NCI-H146 treated with DMSO at 0.1 percent for 48 hours (cell line): ENCODE results near the gene SNX9.
"Not testable (repeated sequence)": the region's sequence is repeated elsewhere in the genome, so short reads cannot be mapped to it uniquely, and the experiment has no call there.

ENCODE experiments used
- DNase-seq: peaks from one replicate; lab custom pipeline; 2025; ENCODE audit not compliant: unreplicated experiment; lab: John Stamatoyannopoulos, UW

Gene SNX9

DNA sequence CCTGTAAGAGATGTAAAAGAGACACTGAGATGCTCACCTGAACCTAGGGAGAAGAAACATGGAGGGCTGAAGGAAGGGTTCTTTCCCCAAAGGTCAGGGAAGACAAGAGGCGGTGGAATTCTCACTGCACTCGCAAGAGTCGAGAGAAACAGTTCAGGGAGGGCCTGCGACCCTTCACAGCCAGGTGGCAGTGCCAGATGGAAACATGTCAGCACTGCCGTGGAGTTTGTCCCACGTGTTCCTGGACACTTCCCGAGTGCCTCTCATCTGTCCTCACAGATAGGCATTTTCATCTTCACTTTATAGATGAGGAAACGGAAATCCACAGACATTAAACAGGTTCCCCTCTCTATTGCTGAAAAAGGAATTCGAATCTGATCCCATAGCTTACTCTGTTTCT is 88.2 kb downstream of the SNX9 start:
- no peak for DNase-seq

DNA sequence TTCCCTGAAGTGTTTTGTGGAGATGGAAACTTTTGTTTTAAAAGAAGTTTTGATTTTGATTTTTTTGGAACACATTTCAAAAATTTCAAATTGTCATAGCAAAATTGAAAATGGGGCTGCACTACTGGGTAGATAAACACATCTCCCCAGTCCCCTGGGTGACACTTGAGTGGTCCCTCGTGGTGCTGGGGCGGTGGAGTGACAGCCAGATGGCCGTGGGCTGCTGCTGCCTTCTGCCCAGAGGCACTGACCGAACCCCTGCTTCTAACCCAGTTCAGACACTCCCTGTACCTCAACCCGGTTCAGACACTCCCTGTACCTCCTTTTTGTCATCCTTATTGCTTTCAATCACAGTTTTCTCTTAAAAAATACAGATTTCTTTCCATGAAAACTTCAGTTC is 88.7 kb downstream of the SNX9 start:
- no peak for DNase-seq

DNA sequence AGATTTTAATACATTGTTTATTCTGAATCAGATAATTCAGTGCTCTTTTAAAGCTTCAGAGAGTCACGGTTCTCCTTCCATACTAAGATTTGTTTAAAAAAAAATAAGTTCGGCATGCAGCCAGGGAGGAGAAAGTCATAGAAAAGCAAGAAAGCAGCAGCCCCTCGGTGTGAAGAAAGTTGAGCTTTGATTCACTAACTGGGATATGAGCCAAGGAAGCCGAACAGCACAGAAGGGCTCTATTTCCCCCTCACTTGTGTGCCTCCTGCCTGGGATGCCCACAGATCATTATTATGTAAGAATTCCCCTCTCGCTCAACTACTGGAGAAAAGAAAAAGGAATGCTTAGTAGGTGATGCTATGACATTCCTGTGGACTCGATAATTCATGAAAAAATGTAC is 89.3 kb downstream of the SNX9 start:
- DNase-seq = no peak

DNA sequence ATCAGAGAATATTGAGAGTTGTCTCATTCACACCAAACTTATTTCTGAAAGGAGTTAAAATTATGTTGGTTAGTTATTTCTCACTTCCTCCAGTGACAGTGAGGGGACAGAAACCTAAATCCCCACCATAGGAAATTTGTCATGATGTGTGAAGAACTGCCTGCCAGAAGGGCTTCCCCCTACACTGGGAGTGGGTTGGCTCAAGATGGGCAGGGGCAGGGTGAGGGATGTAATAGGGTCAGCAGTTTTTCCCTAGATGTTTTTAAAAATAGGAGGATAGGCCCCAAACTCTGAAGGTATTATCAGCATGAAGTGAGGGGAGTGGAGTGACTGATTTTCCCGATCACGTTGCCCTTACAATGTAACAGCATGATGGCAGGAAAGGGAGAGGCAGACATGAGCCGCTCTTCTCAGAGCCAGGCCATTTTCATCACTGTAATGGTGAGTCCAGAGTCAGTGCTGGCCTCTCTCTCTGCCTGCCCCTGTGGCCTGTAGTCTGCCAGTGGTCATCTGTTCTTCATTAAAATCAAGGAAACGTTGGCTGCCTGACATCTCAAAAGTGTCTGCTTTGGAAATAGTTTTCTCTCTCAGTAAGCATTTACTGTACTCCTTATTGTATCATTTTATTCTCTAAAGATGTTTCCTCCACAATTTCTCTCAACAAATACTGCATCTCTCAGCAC is 98.8 kb downstream of the SNX9 start:
- no peak for DNase-seq

DNA sequence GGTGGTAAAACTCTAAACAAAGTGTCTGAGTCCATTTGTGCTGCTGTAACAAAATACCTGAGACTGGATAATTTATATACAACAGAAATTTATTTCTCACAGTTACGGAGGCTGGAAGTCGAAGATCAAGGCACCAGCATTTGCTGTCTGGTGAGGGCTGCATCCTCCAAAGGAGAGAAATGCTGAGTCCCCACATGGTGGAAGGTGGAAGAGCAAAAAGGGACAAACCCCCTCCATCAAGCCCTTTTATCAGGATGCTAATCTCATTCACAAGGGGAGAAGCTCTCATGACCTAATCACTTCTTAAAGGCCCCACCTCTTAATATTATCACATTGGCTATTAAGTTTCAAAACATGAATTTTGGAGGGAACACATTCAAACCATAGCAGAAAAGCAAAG is 102.7 kb downstream of the SNX9 start:
- no peak for DNase-seq

DNA sequence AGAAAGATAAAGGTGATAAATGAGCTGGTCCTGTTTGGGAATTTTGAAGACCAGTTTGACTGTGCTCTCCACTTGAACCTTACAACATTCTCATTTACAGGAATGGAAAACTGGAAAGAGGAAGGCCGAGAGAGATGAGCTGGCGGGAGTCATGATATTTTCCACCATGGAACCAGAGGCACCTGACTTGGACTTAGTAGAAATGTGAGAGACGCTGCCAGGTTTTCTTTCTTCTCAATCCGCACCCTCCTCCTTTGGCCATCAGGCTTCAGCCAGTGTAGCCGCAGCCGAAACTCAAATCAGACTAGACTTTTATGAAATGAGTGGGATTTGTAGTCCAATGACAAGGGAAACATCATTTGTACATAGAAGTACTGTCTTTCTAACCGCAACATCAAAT is 104.0 kb downstream of the SNX9 start:
- DNase-seq = no peak

DNA sequence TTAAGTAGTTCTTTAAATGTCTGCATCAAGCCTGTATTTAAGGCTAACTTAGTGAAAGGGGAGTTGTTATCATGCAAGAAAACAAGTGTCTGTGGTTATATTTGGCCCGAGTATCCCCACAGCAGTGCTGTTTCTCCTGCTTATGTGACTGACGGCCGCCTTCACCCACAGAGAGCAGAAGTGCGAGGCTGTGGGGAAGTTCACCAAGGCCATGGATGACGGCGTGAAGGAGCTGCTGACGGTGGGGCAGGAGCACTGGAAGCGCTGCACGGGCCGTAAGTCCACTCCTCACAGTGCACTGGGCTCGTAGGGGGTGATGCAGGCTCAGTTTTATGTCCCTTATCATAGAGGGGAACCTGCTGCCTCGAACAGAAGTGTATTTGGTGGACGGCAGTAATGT is 105.4 kb downstream of the SNX9 start:
- DNase-seq = no peak

DNA sequence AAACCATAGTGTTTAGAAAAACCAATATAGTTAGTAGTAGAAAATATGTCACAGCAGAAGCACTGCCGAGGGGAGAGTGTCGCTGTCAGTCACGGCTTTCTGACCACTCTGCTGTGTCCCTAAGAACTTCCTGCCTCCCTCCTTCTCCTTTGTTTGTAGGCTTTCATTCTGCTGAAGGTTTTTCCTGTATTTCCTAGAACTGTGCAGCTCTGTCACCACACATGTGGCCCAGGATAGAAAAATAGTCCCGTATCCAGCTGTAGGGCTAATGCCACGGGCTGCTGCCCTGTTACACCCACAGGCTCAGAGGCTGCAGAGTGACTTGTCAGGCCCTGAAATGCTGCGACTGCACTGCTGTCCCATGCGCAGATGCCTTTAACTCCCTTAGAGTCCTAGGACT is 106.0 kb downstream of the SNX9 start:
- DNase-seq = no peak

DNA sequence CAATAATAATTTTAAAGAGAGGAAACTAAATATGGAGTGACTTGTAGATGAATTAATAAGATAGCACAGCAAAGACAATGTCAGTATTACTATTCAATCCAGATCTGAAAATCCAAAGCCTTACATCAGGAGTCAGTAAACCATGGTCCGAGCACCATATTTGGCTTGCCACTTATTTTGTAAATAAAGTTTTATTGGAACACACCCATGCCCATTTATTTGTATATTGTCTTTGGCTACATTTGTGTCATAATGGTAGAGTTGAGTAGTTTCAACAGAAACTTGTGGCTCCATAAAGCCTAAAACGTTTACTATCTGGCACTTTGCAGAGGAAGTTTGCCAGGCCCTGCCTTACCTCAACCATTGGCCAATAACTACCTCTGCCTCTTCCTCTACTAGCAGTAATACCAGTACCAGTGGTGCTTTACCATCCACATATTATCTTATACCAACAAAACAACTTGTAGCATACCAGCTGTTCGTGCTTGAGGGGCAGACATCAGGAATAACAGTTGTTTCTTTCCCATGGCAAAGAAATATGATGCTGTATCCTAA is 106.8 kb downstream of the SNX9 start:
- DNase-seq = no peak

DNA sequence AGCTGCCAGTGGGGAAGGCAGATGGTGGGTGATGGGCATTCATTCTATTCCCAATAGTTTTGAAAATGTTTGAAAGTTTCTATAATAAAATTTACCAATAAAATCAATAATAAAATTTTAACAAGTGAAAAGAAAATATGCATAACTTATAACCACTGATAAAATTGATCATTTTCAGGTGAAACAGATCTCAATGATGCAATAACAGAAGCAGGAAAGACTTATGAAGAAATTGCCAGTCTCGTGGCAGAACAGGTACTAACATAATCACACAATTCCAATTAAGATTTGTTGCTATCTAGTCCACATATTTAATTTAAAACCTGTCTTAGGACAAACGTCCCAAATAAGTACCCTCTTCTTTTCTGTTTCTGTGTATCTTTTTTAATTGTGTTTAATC is 112.7 kb downstream of the SNX9 start:
- no peak for DNase-seq

DNA sequence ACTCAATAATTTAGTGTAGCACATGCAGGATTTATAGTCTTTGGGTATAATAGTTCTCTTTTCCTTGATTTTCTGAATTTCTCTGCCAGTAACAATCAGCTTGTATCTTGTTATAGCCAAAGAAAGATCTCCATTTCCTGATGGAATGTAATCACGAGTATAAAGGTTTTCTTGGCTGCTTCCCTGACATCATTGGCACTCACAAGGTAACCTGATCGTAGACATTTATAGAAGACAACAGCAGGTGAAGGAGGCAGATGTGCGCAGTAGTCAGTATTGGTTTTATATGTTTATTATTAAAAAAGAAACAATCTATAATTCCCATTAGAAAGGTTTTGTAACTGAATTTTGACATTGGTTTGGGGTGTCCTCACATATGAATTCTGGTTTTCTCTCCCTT is 114.3 kb downstream of the SNX9 start:
- no peak for DNase-seq

DNA sequence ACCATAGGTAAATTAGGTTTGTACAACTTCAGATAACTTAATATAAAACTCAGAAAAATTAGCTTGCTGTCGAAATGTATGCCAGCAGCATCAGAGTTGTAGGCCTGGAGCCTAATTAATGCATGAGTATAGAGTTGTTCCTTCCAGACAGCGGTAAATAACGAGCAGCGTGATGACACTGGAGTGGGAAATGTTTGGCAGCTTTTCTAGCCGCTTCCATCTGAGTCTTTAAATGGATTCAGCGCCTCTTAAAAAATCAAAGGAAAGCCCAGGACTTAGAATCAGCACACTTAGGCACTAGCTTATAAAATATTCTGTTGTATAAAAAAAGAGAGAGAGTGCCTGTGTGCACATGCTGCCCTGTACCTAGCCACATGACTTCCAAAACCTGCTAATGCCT is 114.9 kb downstream of the SNX9 start:
- no peak for DNase-seq

DNA sequence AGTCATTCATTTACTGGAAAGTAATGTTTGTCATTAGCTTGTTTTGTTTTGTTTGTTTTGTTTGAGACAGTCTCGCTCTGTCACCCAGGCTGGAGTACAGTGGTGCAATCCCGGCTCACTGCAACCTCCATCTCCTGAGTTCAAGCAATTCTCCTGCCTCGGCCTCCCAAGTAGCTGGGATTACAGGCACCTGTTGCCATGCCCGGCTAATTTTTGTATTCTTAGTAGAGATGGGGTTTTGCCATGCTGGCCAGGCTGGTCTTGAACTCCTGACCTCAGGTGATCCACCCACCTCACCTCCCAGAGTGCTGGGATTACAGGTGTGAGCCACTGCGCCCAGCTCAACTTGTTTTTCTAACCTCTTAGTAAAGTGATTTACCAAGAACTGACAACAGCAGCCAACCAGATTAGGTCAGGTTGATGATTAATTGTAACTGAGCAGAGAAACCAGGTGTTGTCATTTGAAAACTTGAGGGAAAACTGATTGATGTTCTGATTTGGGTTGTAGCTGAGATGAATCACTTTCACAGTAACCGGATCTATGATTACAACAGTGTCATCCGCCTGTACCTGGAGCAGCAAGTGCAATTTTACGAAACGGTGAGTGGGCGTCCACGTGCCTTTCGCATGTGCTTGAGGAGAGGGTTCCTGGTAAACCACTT is 117.5 kb downstream of the SNX9 start:
- DNase-seq = not testable (repeated sequence)

DNA sequence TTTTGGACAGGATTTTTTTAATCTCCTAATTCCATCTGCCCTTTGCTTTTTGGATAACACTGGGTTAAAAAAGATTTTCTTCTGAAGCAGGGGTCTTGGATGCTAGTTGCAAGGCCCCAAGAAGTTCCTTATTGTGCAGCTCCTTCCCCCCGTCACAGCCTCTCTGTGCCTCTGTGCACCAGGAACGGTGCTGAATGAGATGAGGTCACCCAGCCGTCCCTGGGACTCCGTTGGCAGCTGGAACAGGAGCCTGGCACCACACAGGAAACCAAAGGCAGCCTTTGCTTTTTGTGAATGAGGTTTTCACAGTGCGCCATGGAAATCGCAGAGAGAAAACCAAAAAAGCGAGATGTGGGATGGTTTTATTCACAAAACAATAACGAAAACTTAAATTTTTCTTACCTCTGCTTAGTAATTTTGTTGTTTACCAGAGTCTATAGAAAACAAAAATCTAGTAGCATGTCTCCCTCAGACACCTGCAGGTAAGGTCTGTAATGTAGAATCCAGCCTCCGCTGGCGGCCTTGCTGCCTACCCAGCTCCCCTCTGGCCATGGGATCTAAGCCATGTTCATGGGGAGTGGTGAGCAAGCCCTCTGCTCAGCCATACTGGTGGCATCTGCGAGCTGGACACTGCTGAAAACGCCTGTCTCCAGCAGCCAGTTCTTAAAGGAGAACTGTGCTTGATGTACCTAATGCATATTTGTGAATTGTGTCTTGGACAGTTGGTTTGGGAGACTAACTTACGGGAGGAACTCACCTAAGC is 118.2 kb downstream of the SNX9 start:
- DNase-seq = no peak

DNA sequence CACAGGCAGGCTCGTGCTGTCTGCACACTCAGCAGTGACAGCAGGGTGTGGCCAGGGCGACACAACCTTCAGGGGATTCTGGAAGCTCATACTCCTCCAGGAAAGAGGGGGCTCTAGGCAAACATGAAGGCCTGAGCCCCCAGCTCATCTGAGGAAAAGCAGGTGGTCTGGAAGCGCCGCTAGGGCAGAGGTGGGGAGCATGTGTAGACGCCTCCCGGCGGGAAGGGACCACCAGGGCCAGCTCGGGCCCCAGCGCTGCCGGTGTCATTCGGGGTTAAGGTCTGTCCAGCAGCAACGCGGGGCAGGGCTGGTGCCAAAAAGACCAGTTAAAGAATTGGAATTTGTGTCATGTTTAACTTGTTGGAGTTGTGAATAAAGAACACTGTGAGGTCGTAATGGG is 119.3 kb downstream of the SNX9 start:
- DNase-seq = no peak

DNA sequence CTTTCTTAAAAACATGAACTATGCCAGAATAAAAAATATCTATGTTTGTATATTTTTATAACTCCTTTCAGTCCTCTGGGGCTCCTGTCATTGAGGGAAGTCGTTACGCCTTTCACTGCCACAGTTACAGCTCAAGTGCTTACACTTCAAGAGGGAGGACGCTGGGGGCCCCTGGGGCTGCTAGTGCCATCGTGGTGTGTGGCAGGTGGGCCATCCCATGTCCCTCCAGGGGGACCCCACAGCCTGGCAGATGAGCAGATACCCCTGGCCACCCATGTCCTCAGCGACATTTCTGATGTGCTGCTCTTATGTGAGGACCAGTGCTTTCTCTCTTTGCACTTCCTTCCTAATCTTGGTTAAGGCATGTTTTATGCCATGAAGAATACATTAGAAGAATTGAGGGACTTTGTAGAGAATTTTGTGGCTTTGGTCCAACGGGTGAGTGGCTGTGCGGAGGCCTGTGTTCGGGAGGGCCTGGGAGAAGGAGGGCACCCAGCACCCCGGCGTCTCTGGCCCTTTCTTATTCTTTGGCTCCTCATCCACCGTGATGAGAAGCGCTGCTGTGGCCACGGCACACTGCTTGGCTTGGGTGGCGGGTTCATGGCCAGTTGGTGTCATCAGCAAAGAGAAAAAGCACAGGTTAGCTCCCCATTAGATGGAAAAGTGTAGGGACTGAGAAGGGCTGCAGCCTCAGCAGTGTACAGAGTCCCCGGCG is 120.4 kb downstream of the SNX9 start:
- DNase-seq = no peak

DNA sequence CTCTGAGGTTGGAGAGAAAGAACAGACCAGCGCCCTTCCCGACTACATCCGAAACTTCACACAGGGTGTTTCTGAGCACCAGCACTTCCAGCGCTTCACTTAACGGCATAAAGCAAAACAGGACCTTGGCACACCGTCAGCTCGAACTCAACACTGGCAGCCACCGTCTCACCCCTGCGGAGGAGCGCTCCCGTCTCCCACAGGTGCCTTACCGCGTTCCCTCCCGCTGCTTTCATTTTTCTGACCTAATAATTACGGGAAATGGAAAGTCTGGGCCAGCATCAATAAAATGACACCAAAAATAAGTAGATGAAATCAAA is 120.9 kb downstream of the SNX9 start:
- DNase-seq = no peak

DNA sequence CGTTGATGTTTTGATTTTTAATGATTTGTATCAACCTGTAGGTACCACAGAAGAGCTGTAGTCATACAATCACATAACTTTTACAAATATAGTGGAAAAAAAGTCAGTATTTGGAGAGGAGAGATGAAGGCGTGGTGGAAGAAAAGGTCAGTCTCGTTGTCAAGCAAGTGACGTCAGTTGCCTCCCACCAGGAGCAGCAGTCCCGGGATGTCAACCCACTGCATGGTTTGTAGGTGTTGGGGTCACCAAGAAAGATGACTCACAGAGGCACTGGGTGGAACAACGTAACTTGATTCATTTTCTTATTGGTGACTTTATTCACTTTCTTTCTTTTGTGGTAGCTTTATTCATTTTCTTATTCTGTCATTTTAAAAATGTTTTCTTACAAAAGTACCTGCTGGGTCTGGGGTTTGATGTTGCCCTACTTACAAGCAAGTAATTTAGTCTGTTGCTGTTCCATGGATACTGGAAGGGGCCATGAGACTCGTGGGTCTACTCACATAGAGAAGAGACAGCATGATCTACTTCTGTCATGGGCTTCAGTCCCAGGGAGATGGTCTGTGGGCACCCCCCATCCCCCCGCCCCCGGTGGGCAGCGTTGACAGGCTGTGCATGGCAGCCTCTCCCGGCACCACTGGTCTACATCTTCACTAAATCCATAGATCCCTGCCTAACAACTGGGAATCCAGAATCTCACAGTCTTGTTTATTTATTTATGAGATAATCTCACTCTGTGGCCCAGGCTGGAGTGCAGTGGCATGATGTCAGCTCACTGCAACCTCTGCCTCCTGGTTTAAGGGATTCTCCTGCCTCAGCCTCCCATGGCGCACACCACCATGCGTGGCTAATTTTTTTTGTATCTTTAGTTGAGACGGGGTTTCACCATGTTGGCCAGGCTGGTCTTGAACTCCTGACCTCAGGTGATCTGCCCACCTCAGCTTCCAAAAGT is 122.2 kb downstream of the SNX9 start:
- no peak for DNase-seq

DNA sequence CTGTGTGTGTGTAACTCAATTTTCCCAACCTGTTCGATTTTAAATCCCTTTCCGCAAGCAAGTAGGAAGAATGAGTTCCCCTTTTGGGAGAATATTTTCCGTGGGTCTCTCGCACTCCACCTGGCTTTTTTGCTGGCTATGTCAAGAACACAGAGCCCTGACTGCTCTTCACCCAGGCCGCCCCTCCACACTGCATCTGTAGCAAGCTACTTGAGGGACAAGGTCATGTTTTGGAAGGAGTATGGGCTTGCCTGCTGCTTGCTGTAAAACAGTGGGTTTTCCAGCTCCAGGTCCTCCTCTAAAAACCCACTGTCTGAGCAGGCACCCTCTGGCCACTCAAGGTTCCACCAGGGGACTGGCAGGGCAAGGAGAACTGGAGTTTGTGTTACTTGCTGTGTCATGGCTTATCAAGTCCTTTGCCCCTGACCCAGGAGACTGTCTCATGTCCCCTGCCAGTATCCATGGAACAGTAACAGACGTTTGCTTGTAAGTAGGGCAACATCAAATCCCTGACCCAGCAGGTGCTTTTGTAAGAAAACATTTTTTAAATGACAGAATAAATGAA is 123.1 kb downstream of the SNX9 start:
- no peak for DNase-seq

DNA sequence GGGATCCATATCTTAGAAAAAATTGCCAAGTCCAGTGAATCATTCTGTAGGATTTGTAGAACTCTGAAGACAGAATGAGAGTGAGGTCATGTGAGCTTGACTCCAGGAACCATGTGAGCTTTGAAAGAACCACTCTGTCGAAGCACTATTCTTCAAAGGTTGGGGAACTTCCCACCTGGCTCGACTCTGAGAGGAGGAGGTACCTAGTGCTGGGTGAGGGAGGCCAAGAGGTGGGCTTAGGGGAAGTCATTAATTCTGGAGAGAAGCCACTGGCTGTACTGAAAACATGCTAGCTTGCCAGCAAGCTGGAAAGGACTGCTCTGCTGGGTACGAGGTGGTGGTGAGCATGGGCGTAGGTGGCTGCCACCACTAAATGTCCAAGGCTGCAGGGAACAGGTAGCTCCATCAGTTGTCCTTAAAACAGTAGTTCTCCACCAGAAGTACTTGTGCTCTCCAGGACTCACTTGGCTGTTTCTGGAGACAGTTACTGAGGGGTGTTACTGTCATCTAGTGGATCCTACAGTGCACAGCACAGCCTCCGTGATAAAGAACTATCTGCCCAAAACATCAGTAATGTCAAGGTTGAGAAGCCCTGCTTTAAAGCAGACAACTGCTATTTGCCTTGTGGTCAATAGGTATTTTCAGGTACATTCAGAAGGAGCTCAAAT is 124.0 kb downstream of the SNX9 start:
- DNase-seq = no peak
